ENCODE results near the gene SFN.
"Not testable (repeated sequence)": the region's sequence is repeated elsewhere in the genome, so short reads cannot be mapped to it uniquely, and the experiment has no call there.

- TF ChIP-seq, protein P1, sequence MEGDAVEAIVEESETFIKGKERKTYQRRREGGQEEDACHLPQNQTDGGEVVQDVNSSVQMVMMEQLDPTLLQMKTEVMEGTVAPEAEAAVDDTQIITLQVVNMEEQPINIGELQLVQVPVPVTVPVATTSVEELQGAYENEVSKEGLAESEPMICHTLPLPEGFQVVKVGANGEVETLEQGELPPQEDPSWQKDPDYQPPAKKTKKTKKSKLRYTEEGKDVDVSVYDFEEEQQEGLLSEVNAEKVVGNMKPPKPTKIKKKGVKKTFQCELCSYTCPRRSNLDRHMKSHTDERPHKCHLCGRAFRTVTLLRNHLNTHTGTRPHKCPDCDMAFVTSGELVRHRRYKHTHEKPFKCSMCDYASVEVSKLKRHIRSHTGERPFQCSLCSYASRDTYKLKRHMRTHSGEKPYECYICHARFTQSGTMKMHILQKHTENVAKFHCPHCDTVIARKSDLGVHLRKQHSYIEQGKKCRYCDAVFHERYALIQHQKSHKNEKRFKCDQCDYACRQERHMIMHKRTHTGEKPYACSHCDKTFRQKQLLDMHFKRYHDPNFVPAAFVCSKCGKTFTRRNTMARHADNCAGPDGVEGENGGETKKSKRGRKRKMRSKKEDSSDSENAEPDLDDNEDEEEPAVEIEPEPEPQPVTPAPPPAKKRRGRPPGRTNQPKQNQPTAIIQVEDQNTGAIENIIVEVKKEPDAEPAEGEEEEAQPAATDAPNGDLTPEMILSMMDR (IDR thresholded peaks at IDR 0.05 in 8 of 11, conservative IDR thresholded peaks at IDR 0.05 in 3 of 11) = not testable (repeated sequence)
- TF ChIP-seq POLR2A (IDR thresholded peaks at IDR 0.05) = not testable (repeated sequence)
- peak in 1 of 3 donors; percentile 19 for TF ChIP-seq POLR2AphosphoS5 (IDR thresholded peaks at IDR 0.05)
Observed at GRCh38 chr1:26881611-26882010, 18.7 kb downstream of the SFN start.
